H1 (cell line): ENCODE data around the gene MAN2C1. TPM values are rescaled to one million over a fixed set of nuclear protein-coding genes. Genes with fewer than 3 reads are reported as not detected.

ENCODE experiments used
- CTCF ChIA-PET: fragments of 300-600 bp; sonication (Branson Sonifier 250); formaldehyde crosslinking; loops from one replicate; lab custom pipeline; 2021; ENCODE audit not compliant: partially characterized antibody; lab: Charles Lee
- POLR2A ChIA-PET: fragments of 300-600 bp; sonication (Branson Sonifier 250); formaldehyde crosslinking; loops from one replicate; lab custom pipeline; 2021; ENCODE audit warnings: inconsistent platforms; ENCODE audit not compliant: partially characterized antibody; lab: Charles Lee
- DNase-seq, 2 experiments: peaks; one replicate each; pipeline versions ENCODE4 v3.0.0 to v3.0.0-alpha.2; 2010 to 2022; ENCODE audit warnings: low spot score in 2 of 2, low read depth in 1 of 2, mixed read lengths in 1 of 2
- FAIRE-seq: peaks from 2 replicates; lab custom pipeline; 2011; peaks lifted over from hg19 to GRCh38; lab: Jason Lieb, UNC
- H2AFZ ChIP-seq: 2 replicates; pipeline ENCODE4 v1.8.1; 2012; ENCODE audit warnings: low read length, inconsistent platforms
- H2AK5ac ChIP-seq: 2 replicates; pipeline ENCODE4 v1.6.1; 2013; ENCODE audit warnings: low read depth, low read length
- H2BK120ac ChIP-seq: replicated peaks from 2 replicates; pipeline ENCODE3; 2013; ENCODE audit warnings: low read depth, low read length, inconsistent platforms
- H2BK12ac ChIP-seq: 2 replicates; pipeline ENCODE4 v1.6.1; 2013; ENCODE audit warnings: low read depth, low read length
- H2BK15ac ChIP-seq: 2 replicates; pipeline ENCODE4 v1.6.1; 2013; ENCODE audit warnings: low read length
- H2BK20ac ChIP-seq: 2 replicates; pipeline ENCODE4 v1.6.1; 2013; ENCODE audit warnings: low read length
- H2BK5ac ChIP-seq: 2 replicates; pipeline ENCODE4 v1.6.1; 2013; ENCODE audit warnings: low read depth, low read length
- H3K14ac ChIP-seq: 2 replicates; pipeline ENCODE4 v1.6.1; 2013; ENCODE audit warnings: inconsistent platforms; ENCODE audit not compliant: insufficient read length
- H3K18ac ChIP-seq: 2 replicates; pipeline ENCODE4 v1.6.1; 2013; ENCODE audit warnings: low read length; ENCODE audit errors: extremely low read depth
- H3K23ac ChIP-seq: 2 replicates; pipeline ENCODE4 v1.6.1; 2013; ENCODE audit warnings: inconsistent platforms; ENCODE audit not compliant: insufficient read length
- H3K23me2 ChIP-seq: 2 replicates; pipeline ENCODE4 v1.6.1; 2013; ENCODE audit warnings: low read depth, low read length
- H3K27ac ChIP-seq: 2 replicates; pipeline ENCODE4 v1.6.1; 2011; ENCODE audit warnings: low read depth, low read length, inconsistent platforms
- H3K27me3 ChIP-seq, 4 experiments: replicated peaks in 1 of 4; 1 replicate in 1 of 4; 2 replicates in 3 of 4; pipeline versions ENCODE4 v1.6.1 to v1.8.1; 2011 to 2013; ENCODE audit warnings: low read length in 3 of 4, mild to moderate bottlenecking in 3 of 4, inconsistent platforms in 2 of 4, mixed read lengths in 2 of 4, moderate library complexity in 1 of 4; ENCODE audit not compliant: control insufficient read depth in 3 of 4, insufficient read depth in 3 of 4; ENCODE audit errors: extremely low read depth in 1 of 4
- H3K36me3 ChIP-seq, 4 experiments: 2 replicates each; pipeline versions ENCODE4 v1.6.1 to v1.8.1; 2011 to 2013; ENCODE audit warnings: mild to moderate bottlenecking in 4 of 4, low read length in 3 of 4, moderate library complexity in 2 of 4, control low read depth in 1 of 4, inconsistent platforms in 1 of 4; ENCODE audit not compliant: insufficient read depth in 4 of 4, control insufficient read depth in 2 of 4
- H3K4ac ChIP-seq: replicated peaks from 2 replicates; pipeline ENCODE3; 2013; ENCODE audit warnings: low read length, low read depth, mixed read lengths, inconsistent platforms; ENCODE audit not compliant: insufficient read length
- H3K4me1 ChIP-seq, 4 experiments: replicated peaks in 1 of 4; 1 replicate in 1 of 4; 2 replicates in 3 of 4; pipeline versions ENCODE4 v1.6.1 to v1.8.1; 2011 to 2013; ENCODE audit warnings: low read length in 3 of 4, inconsistent platforms in 2 of 4, mixed read lengths in 1 of 4; ENCODE audit not compliant: insufficient read depth in 4 of 4, control insufficient read depth in 3 of 4
- H3K4me2 ChIP-seq, 2 experiments: 2 replicates each; pipeline versions ENCODE4 v1.6.1 to v1.8.1; 2011 to 2013; ENCODE audit warnings: low read depth in 2 of 2, low read length in 2 of 2, control low read depth in 1 of 2, inconsistent platforms in 1 of 2, mild to moderate bottlenecking in 1 of 2; ENCODE audit not compliant: insufficient read depth in 1 of 2
- H3K4me3 ChIP-seq, 4 experiments: fragments of 200-600, 300-600 bp in 1 of 4; sonication (generic), shearing (Covaris generic), sonication (Bioruptor Twin) in 1 of 4; 2 replicates each; pipeline versions ENCODE4 v1.5.1 to v1.8.1; 2011 to 2016; ENCODE audit warnings: low read length in 4 of 4, low read depth in 3 of 4, control low read depth in 2 of 4, inconsistent platforms in 2 of 4, mild to moderate bottlenecking in 2 of 4, mixed read lengths in 1 of 4, moderate library complexity in 1 of 4; ENCODE audit not compliant: insufficient read depth in 2 of 4; ENCODE audit errors: extremely low read depth in 1 of 4
- H3K56ac ChIP-seq: replicated peaks from 2 replicates; pipeline ENCODE3; 2013; ENCODE audit warnings: low read depth, mild to moderate bottlenecking, mixed read lengths, low read length, inconsistent platforms; ENCODE audit not compliant: insufficient read length
- H3K79me1 ChIP-seq: 2 replicates; pipeline ENCODE4 v1.6.1; 2013; ENCODE audit warnings: low read depth, low read length, control low read depth
- H3K79me2 ChIP-seq, 2 experiments: 2 replicates each; pipeline versions ENCODE4 v1.6.1 to v1.8.1; 2012 to 2013; ENCODE audit warnings: low read length in 2 of 2, mild to moderate bottlenecking in 2 of 2, inconsistent platforms in 1 of 2; ENCODE audit not compliant: insufficient read depth in 2 of 2, control insufficient read depth in 1 of 2
- H3K9ac ChIP-seq, 4 experiments: replicated peaks in 1 of 4; 1 replicate in 1 of 4; 2 replicates in 3 of 4; pipeline versions ENCODE4 v1.6.1 to v1.8.1; 2011 to 2013; ENCODE audit warnings: low read depth in 3 of 4, low read length in 3 of 4, control low read depth in 2 of 4, mild to moderate bottlenecking in 2 of 4, moderate library complexity in 2 of 4, inconsistent platforms in 1 of 4; ENCODE audit errors: extremely low read depth in 1 of 4
- H3K9me3 ChIP-seq, 2 experiments: 2 replicates each; pipeline versions ENCODE4 v1.6.1 to v1.8.1; 2012 to 2013; ENCODE audit warnings: mild to moderate bottlenecking in 2 of 2, moderate library complexity in 2 of 2, control low read depth in 1 of 2, inconsistent platforms in 1 of 2, low read depth in 1 of 2, low read length in 1 of 2, mixed read lengths in 1 of 2; ENCODE audit not compliant: insufficient read depth in 2 of 2
- H4K20me1 ChIP-seq, 2 experiments: replicated peaks in 1 of 2; 2 replicates each; pipeline versions ENCODE3 to v1.8.1; 2011 to 2013; ENCODE audit warnings: inconsistent platforms in 2 of 2, low read length in 2 of 2, mild to moderate bottlenecking in 1 of 2; ENCODE audit not compliant: insufficient read depth in 2 of 2, control insufficient read depth in 1 of 2
- H4K5ac ChIP-seq: 2 replicates; pipeline ENCODE4 v1.6.1; 2013; ENCODE audit warnings: low read length, low read depth, mixed read lengths, inconsistent platforms; ENCODE audit not compliant: insufficient read length
- H4K8ac ChIP-seq: 2 replicates; pipeline ENCODE4 v1.8.0; 2013; ENCODE audit warnings: mild to moderate bottlenecking, moderate library complexity, low read length, inconsistent platforms; ENCODE audit not compliant: insufficient read depth; ENCODE audit errors: extremely low read depth
- H4K91ac ChIP-seq: replicated peaks from 2 replicates; pipeline ENCODE3; 2013; ENCODE audit warnings: low read length, mixed read lengths, inconsistent platforms; ENCODE audit not compliant: insufficient read length
- ASH2L ChIP-seq: fragments of 200-600, 300-600 bp; sonication (generic); IDR thresholded peaks from one replicate; pipeline ENCODE4 v1.7.1; 2017; ENCODE audit warnings: low read length
- FOSL1 ChIP-seq: IDR thresholded peaks from 2 replicates; pipeline ENCODE4 v1.6.1; 2011; ENCODE audit warnings: mild to moderate bottlenecking, low read depth, low read length, moderate library complexity; ENCODE audit not compliant: insufficient read depth
- KDM5A ChIP-seq: fragments of 200-600 bp; IDR thresholded peaks from 2 replicates; pipeline ENCODE4 v1.7.1; 2012; ENCODE audit warnings: mild to moderate bottlenecking, low read length, inconsistent platforms, mixed read lengths
- MAFK ChIP-seq: IDR thresholded peaks from 2 replicates; pipeline ENCODE4 v1.6.1; 2012; ENCODE audit warnings: low read depth, mild to moderate bottlenecking, improper control_type of control experiment, low read length
- MAX ChIP-seq: IDR thresholded peaks from 2 replicates; pipeline ENCODE4 v1.6.1; 2012; ENCODE audit warnings: inconsistent platforms
- RFX5 ChIP-seq: IDR thresholded peaks from 2 replicates; pipeline ENCODE4 v1.6.1; 2011; ENCODE audit warnings: low read depth, low read length, improper control_type of control experiment, borderline replicate concordance
- WGBS, 2 experiments: shearing (Covaris generic) in 1 of 2; methylation state at CpG; one replicate each; pipeline versions ENCODE4 v1.1.6 to v1.1.7; 2013 to 2015; ENCODE audit warnings: low lambda C conversion rate in 2 of 2, mixed read lengths in 2 of 2, inconsistent platforms in 1 of 2, low coverage in 1 of 2, missing lambda C conversion rate in 1 of 2; ENCODE audit not compliant: insufficient replicate concordance in 2 of 2, insufficient coverage in 1 of 2, insufficient read length in 1 of 2; ENCODE audit errors: extremely low coverage in 1 of 2, missing lambda C conversion rate in 1 of 2; 5-methylcytosine and 5-hydroxymethylcytosine counted together
- polyA plus RNA-seq, 7 experiments: library from polyadenylated mRNA; depleted of rRNA in 3 of 7; stranded (reverse) in 5 of 7; unstranded in 2 of 7; fragments of >200 nt in 5 of 7; fragments of 200-250 nt in 2 of 7; gene quantifications; 1 replicate in 5 of 7; 2 replicates in 1 of 7; 4 replicates in 1 of 7; pipeline versions ENCODE4 v1.2.1 to v1.2.3, GENCODE V29; 2011 to 2013; ENCODE audit warnings: missing spikeins in 2 of 7, mixed read lengths in 2 of 7
- total RNA-seq: library from RNA; stranded (reverse); fragmentation: NEBNext Ultra II Directional; extraction: Animal tissue kit (Norgen Biotek cat#: 25700); gene quantifications from 2 replicates; pipeline ENCODE4 v1.2.1, GENCODE V29; 2021

The MAN2C1 gene
- total and polyA plus RNA-seq, 2 of the 8 experiments (the other 6 are each of a cell fraction or from before 2014, with no cell fraction given) = 56.3 to 88.9 TPM

DNA sequence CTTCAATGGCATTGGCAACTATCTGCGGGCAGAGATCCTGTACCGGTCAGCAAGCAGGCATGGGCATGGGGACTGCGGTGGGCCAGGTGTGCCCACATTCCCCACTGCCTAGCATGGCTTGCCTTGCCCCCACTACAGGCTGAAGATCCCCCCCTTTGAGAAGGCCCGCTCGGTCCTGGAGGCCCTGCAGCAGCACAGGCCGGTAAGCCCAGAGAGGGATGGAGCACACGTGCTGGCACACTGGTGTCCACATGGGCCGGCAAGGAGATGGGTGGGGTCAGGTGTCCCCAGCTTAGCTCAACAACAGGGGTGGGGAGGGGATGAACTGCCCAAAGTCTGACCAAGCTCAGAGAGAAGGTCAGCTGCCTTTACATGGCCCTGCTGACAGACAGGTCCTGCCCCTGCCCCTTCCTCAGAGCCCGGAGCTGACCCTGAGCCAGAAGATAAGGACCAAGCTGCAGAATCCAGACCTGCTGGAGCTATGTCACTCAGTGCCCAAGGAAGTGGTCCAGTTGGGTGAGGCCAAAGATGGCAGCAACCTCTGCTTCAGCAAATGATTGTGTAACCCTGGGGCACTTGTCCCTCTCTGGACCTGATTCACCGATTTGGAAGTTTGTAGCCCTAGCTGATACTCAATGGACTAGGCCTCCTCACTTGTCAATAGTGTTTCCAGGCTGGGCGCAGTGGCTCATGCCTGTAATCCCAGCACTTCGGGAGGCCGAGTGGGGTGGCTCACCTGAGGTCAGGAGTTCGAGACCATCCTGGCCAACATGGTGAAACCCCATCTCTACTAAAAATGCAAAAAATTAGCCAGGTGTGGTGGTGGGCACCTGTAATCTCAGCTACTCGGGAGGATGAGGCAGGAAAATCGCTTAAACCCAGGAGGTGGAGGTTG is 16.0 kb downstream of the MAN2C1 start:
- H3K79me2 ChIP-seq = no peaks in the 10 kb centered on the region
- H4K8ac ChIP-seq = no peak overlapping the region
- no peak overlapping the region for H3K23ac ChIP-seq
- H4K5ac ChIP-seq = no peak overlapping the region
- H3K4me2 ChIP-seq = no peak overlapping the region
- H3K4me1 ChIP-seq = peaks cover 0 to 9% (median 5%) of the 10 kb centered on the region in 4 experiments; a peak in 4 of 7 replicates
- no peak overlapping the region for H2BK5ac ChIP-seq
- no peak overlapping the region; a peak in 2 of 7 replicates for H3K9ac ChIP-seq
- POLR2A ChIA-PET = interaction anchor here (1.2 to 8.2 kb wide), 6 partner anchors 8 to 17 kb away, joined by 3 to 69 read pairs (median 4); partner anchors contain the start of genes COMMD4 and MAN2C1
- no peak overlapping the region for H3K27ac ChIP-seq
- no peak overlapping the region for H3K18ac ChIP-seq
- no peak overlapping the region for H2BK12ac ChIP-seq
- H3K79me1 ChIP-seq = no peaks in the 10 kb centered on the region; the same call in 1 of the 2 replicates
- H2BK20ac ChIP-seq = no peak overlapping the region
- H2AFZ ChIP-seq = no peak overlapping the region
- FAIRE-seq = no peak
- H4K91ac ChIP-seq = no peak overlapping the region
- no peak overlapping the region for H3K4ac ChIP-seq
- H3K36me3 ChIP-seq = peaks cover 0 to 10% (median 1%) of the 10 kb centered on the region in 4 experiments; a peak in 3 of 8 replicates
- TF ChIP-seq FOSL1 (no peak), RFX5 (no peak), KDM5A (no peak), MAX (no peak), MAFK (no peak), ASH2L (no peak)
- H3K9me3 ChIP-seq = no peaks in the 10 kb centered on the region
- DNase-seq = no peak
- WGBS, 2 experiments = 97% methylated on average over 15 of the region's 16 CpGs; no CpG with 5 or more reads in 1 of the 2 experiments
- no peak overlapping the region for H2BK15ac ChIP-seq
- H3K14ac ChIP-seq = no peak overlapping the region
- no peak overlapping the region for H3K56ac ChIP-seq
- peaks cover 0 to 20% (median 11%) of the 10 kb centered on the region in 4 experiments; a peak in 5 of 7 replicates for H3K27me3 ChIP-seq
- no peak overlapping the region for H2BK120ac ChIP-seq
- H2AK5ac ChIP-seq = no peak overlapping the region
- CTCF ChIA-PET = interaction anchor here (0.5 to 2.5 kb wide), 4 partner anchors 11 to 1139 kb away, joined by 3 to 11 read pairs (median 4); no protein-coding TSS in a partner anchor
- no peak overlapping the region for H3K4me3 ChIP-seq
- H3K23me2 ChIP-seq = peaks cover 12% of the 10 kb centered on the region; the same call in 1 of the 2 replicates
- peaks cover 0 to 7% of the 10 kb centered on the region in 2 experiments for H4K20me1 ChIP-seq
